GM18508 (cell line): ENCODE data around the gene LPIN1.
"Not testable (repeated sequence)": the region's sequence is repeated elsewhere in the genome, so short reads cannot be mapped to it uniquely, and the experiment has no call there.

Experiments
- ATAC-seq: cut with Tn5 transposase; IDR thresholded peaks from one replicate; pipeline ENCODE4 v1.9.1; 2021; ENCODE audit warnings: moderate number of reproducible peaks; ENCODE audit not compliant: insufficient read depth, unreplicated experiment

The LPIN1 gene

GRCh38 chr2:11758647-11759046 lies 12.2 kb downstream of the LPIN1 start:
- ATAC-seq: no peak

- not testable (repeated sequence) for ATAC-seq
These were observed 12.9 kb downstream of the LPIN1 start for GRCh38 chr2:11759182-11759975.

- ATAC-seq: no peak
These were observed 14.8 kb downstream of the LPIN1 start for GRCh38 chr2:11761259-11761658.

GRCh38 chr2:11762031-11762430 lies 15.6 kb downstream of the LPIN1 start:
- no peak for ATAC-seq

- ATAC-seq: no peak
These were observed 16.5 kb downstream of the LPIN1 start for GRCh38 chr2:11762799-11763461.

- ATAC-seq: no peak
These were observed 17.9 kb downstream of the LPIN1 start for GRCh38 chr2:11764359-11764758.

- ATAC-seq: no peak
These were observed 18.5 kb downstream of the LPIN1 start for GRCh38 chr2:11764920-11765319.

- ATAC-seq: no peak
These were observed 19.1 kb downstream of the LPIN1 start for GRCh38 chr2:11765501-11765900.

- ATAC-seq: no peak
These were observed 19.6 kb downstream of the LPIN1 start for GRCh38 chr2:11766016-11766415.

GRCh38 chr2:11767779-11768178 lies 21.3 kb downstream of the LPIN1 start:
- no peak for ATAC-seq

- no peak for ATAC-seq
These were observed 22.5 kb downstream of the LPIN1 start for GRCh38 chr2:11768946-11769345.

GRCh38 chr2:11769516-11769915 lies 23.1 kb downstream of the LPIN1 start:
- ATAC-seq: no peak

GRCh38 chr2:11770531-11771188 lies 24.2 kb downstream of the LPIN1 start:
- no peak for ATAC-seq

- no peak for ATAC-seq
These were observed 25.7 kb downstream of the LPIN1 start for GRCh38 chr2:11771971-11772615.

GRCh38 chr2:11773111-11773510 lies 26.7 kb downstream of the LPIN1 start:
- ATAC-seq: no peak

GRCh38 chr2:11773747-11774525 lies 27.5 kb downstream of the LPIN1 start:
- ATAC-seq: no peak

GRCh38 chr2:11774600-11774999 lies 28.2 kb downstream of the LPIN1 start:
- no peak for ATAC-seq

- peak; percentile 91 for ATAC-seq
These were observed 29.0 kb downstream of the LPIN1 start for GRCh38 chr2:11775384-11775783.

- ATAC-seq: no peak
These were observed 30.8 kb downstream of the LPIN1 start for GRCh38 chr2:11777066-11777782.
